Activated naive CD4-positive, alpha-beta T cell treated with anti-CD3 and anti-CD28 coated beads, Interleukin-2, amount 50 U/mL, for 72 hours (primary cell): ENCODE data around the gene PLCB1. TPM values are rescaled to one million over a fixed set of nuclear protein-coding genes. Genes with fewer than 3 reads are reported as not detected.

Experiments
- ATAC-seq, 2 donors: fragments of 150-1000 bp; cut with Tn5 transposase; 2 replicates each; pipeline ENCODE4 v1.10.0; 2021; ENCODE audit warnings: mild to moderate bottlenecking in 2 of 2, moderate library complexity in 2 of 2
- DNase-seq, 2 donors: peaks; one replicate each; pipeline ENCODE4 v3.0.0; 2021 to 2022; ENCODE audit warnings: low spot score in 2 of 2
- H3K27ac Mint-ChIP-seq, 2 donors: one replicate each; pipeline ENCODE4 v1.8.0; 2022; ENCODE audit warnings: mild to moderate bottlenecking in 2 of 2, mixed read lengths in 2 of 2
- H3K36me3 Mint-ChIP-seq, 2 donors: one replicate each; pipeline ENCODE4 v1.8.0; 2022; ENCODE audit warnings: mixed read lengths in 2 of 2
- H3K9me3 Mint-ChIP-seq, 2 donors: one replicate each; pipeline ENCODE4 v1.8.0; 2022; ENCODE audit warnings: mixed read lengths in 2 of 2
- total RNA-seq, 2 donors: library from RNA; stranded (reverse); gene quantifications; one replicate each; pipeline ENCODE4 v1.2.3, GENCODE V29; 2022

PLCB1 gene
- total RNA-seq, 2 donors from 2014 or later, result 0.56 to 2.1 TPM

- DNase-seq (no peak), ATAC-seq (no peak)
- Mint-ChIP-seq H3K36me3 (peaks cover 0 to 4% of the 10 kb centered on the region in 2 donors), H3K9me3 (peaks cover 0 to 4% of the 10 kb centered on the region in 2 donors), H3K27ac (no peak overlapping the region)
These were observed 83.3 kb downstream of the PLCB1 start for GRCh38 chr20:8215361-8215781.

- Mint-ChIP-seq H3K36me3 (peaks cover 0 to 4% of the 10 kb centered on the region in 2 donors), H3K27ac (peak overlapping the region in 1 of 2 donors; percentile 4), H3K9me3 (peaks cover 0 to 4% of the 10 kb centered on the region in 2 donors)
- ATAC-seq, result peak; percentile 46 to 87
- no peak for DNase-seq
These were observed 84.5 kb downstream of the PLCB1 start for GRCh38 chr20:8216375-8217200.

DNA sequence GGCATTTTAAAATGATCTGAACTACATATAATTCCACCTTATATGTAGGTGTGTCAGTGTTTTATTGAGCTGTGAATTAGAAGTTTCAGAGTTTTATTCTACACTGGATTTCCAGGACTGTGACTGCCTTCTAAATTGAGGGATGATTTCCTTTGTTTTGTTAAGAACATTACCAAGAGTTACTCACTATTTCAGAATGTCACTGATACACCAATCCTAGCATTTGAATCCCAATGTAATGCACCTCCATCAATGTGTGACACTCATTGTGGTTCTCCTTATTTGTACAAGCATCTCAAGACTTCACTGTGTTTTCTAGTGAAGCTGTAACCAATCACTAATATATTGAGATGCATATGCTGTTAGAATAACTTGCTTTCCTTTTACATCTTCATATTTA, 86.8 kb downstream of the PLCB1 start:
- Mint-ChIP-seq H3K9me3 (peaks cover 0 to 4% of the 10 kb centered on the region in 2 donors), H3K36me3 (no peaks in the 10 kb centered on the region), H3K27ac (no peak overlapping the region)
- no peak for DNase-seq
- ATAC-seq, result no peak

- no peak for DNase-seq
- peaks cover 0 to 4% of the 10 kb centered on the region in 2 donors for H3K9me3 Mint-ChIP-seq
- no peak for ATAC-seq
- H3K36me3 Mint-ChIP-seq, result no peaks in the 10 kb centered on the region
- H3K27ac Mint-ChIP-seq, result no peak overlapping the region
These were observed 87.3 kb downstream of the PLCB1 start for GRCh38 chr20:8219403-8219802.

DNA sequence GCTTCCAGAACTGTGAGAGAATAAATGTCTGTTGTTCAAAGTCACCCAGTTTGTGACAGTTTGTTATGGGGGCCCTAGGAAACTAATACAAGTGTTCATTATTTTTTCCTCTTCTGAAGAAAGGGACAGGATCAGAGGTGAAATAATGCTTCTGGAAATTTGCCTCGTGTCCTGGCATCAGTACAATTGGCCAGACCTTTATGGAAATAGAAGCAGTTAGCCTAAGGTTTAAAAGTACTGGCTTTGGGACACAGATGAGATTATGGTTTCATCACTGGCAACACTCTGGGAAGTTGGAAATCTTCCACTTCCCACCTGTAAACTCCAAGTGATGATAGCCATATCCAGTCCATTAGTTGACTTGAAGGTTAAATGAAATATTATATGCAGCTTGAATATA, 88.7 kb downstream of the PLCB1 start:
- ATAC-seq (no peak), DNase-seq (no peak)
- H3K27ac Mint-ChIP-seq, result no peak overlapping the region
- no peaks in the 10 kb centered on the region for H3K36me3 Mint-ChIP-seq
- H3K9me3 Mint-ChIP-seq, result peaks cover 0 to 4% of the 10 kb centered on the region in 2 donors

DNA sequence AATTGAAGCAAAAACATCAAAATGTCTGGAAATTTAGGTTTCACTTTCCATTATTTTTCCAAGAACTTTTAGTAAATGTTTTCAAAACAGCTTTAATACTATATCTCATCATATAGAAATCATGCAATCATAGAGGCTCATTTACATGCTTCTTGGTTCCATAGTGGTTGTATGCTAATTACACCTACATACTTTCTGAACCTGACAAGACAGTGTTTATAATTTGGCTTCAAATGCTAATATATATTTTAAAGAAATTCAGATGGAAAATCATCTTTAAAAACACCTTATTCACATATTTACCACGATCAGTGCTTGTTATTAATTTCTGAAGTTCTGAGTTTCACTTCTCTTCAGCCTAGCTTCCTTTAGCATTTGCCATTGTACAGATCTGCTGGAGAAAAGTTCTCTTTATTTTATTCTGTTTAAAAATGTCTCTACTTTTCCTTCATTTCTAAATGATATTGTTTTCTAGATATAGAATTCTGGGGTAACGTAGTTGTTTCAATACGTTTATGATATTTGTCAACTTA, 89.9 kb downstream of the PLCB1 start:
- DNase-seq, result no peak
- peaks cover 0 to 3% of the 10 kb centered on the region in 2 donors for H3K9me3 Mint-ChIP-seq
- H3K27ac Mint-ChIP-seq, result no peak overlapping the region

GRCh38 chr20:8223091-8223870, 91.2 kb downstream of the PLCB1 start:
- DNase-seq, result no peak
- Mint-ChIP-seq H3K27ac (no peak overlapping the region), H3K9me3 (no peaks in the 10 kb centered on the region), H3K36me3 (no peaks in the 10 kb centered on the region)
- no peak for ATAC-seq

More for the DNA sequence above, 89.9 kb downstream of the PLCB1 start:
- H3K36me3 Mint-ChIP-seq, result no peaks in the 10 kb centered on the region
- ATAC-seq, result no peak

DNA sequence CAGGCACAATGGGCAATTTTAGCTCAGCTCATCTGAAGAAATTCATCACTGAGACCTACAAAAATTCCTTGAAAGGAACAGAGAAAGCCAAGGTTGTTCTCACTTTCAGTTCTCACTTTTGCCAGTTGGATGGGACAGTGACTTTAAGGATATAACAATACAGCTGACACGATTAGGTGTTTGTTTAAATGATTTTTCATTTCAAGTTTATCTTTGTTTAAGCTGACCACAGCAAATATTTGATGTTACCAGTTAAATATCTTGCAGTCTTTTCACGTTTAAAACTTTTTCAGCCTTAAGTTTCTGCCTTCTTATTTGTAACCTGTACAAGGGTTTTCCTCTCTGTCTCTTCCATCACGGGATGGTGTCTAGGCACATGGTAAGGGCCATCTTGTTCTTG, 93.6 kb downstream of the PLCB1 start:
- DNase-seq (no peak), ATAC-seq (no peak)
- Mint-ChIP-seq H3K36me3 (no peaks in the 10 kb centered on the region), H3K9me3 (no peaks in the 10 kb centered on the region), H3K27ac (no peak overlapping the region)

- ATAC-seq (no peak), DNase-seq (no peak)
- no peak overlapping the region for H3K27ac Mint-ChIP-seq
- H3K9me3 Mint-ChIP-seq, result no peaks in the 10 kb centered on the region
- H3K36me3 Mint-ChIP-seq, result no peaks in the 10 kb centered on the region
These were observed 94.0 kb downstream of the PLCB1 start for GRCh38 chr20:8226106-8226505.

- H3K27ac Mint-ChIP-seq, result no peak overlapping the region
- H3K36me3 Mint-ChIP-seq, result no peaks in the 10 kb centered on the region
- no peaks in the 10 kb centered on the region for H3K9me3 Mint-ChIP-seq
- ATAC-seq (no peak), DNase-seq (no peak)
These were observed 95.2 kb downstream of the PLCB1 start for GRCh38 chr20:8227293-8227692.

- H3K9me3 Mint-ChIP-seq, result no peaks in the 10 kb centered on the region
These were observed 96.2 kb downstream of the PLCB1 start for GRCh38 chr20:8228315-8228714.

DNA sequence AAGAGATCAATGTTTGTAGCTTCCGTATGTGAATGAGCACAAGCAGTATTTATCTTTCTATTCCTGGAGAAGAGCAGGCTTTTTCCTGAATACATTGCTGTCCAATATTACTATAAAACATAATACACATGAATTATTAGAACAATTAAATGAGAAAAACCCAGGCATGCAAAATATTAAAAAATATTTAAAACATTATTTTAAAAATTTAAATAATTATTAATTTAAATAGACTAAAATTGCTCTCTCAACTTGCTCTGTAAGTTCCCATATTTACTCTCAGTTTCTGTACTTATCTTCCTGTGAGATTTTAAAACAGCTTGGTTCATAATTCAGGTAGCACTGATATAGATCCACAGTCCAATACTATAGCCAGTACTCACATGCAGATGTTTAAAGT, 97.0 kb downstream of the PLCB1 start:
- H3K36me3 Mint-ChIP-seq, result no peaks in the 10 kb centered on the region
- no peak overlapping the region for H3K27ac Mint-ChIP-seq
- ATAC-seq (no peak), DNase-seq (no peak)
- H3K9me3 Mint-ChIP-seq, result no peaks in the 10 kb centered on the region

More at GRCh38 chr20:8228315-8228714, 96.2 kb downstream of the PLCB1 start:
- DNase-seq, result no peak
- Mint-ChIP-seq H3K36me3 (no peaks in the 10 kb centered on the region), H3K27ac (no peak overlapping the region)
- no peak for ATAC-seq

GRCh38 chr20:8231038-8231437, 99.0 kb downstream of the PLCB1 start:
- Mint-ChIP-seq H3K9me3 (no peaks in the 10 kb centered on the region), H3K27ac (no peak overlapping the region), H3K36me3 (no peaks in the 10 kb centered on the region)
- DNase-seq (no peak), ATAC-seq (no peak)

GRCh38 chr20:8232332-8232731, 100.3 kb downstream of the PLCB1 start:
- Mint-ChIP-seq H3K36me3 (no peaks in the 10 kb centered on the region), H3K9me3 (no peaks in the 10 kb centered on the region), H3K27ac (no peak overlapping the region)
- no peak for ATAC-seq
- DNase-seq, result no peak

DNA sequence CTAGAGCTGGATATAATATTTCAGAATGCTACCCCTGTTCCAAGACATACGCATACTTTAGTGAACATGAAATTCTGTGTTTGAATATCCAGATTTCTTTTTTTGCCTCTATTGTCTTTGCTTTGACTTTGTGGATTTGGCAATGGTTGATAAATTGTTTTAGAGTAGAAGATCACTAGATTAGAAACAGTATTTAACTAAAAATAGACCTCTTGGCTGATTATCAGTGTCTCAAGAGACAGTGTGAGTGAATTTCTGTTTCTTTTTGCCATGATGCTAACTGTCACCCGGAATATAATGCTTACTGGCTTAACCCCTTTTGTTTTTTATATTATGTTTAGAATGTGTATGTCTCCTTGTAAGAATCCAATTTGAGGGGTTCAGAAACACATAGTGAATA, 102.5 kb downstream of the PLCB1 start:
- H3K36me3 Mint-ChIP-seq, result no peaks in the 10 kb centered on the region
- H3K27ac Mint-ChIP-seq, result no peak overlapping the region
- H3K9me3 Mint-ChIP-seq, result no peaks in the 10 kb centered on the region
- DNase-seq (no peak), ATAC-seq (no peak)

- ATAC-seq (no peak), DNase-seq (no peak)
- H3K27ac Mint-ChIP-seq, result no peak overlapping the region
- H3K9me3 Mint-ChIP-seq, result no peaks in the 10 kb centered on the region
- H3K36me3 Mint-ChIP-seq, result no peaks in the 10 kb centered on the region
These were observed 110.0 kb downstream of the PLCB1 start for GRCh38 chr20:8242066-8242465.
